Neutrophil (primary cell): ENCODE results near the gene USP27X.
A peak's percentile ranks its signal among the peaks of the same experiment; 100 is the strongest.

Experiments used
- H3K27ac ChIP-seq: fragments of 200-600 bp; sonication (generic); 2 replicates; pipeline ENCODE4 v1.5.1; 2016; ENCODE audit warnings: mild to moderate bottlenecking, moderate library complexity
- H3K27me3 ChIP-seq: fragments of 200-600 bp; sonication (generic); 2 replicates; pipeline ENCODE4 v1.6.0; 2016; ENCODE audit warnings: mild to moderate bottlenecking
- H3K36me3 ChIP-seq: fragments of 200-600 bp; sonication (generic); 2 replicates; pipeline ENCODE4 v1.5.1; 2017
- H3K4me1 ChIP-seq, 2 experiments: fragments of 200-600 bp in 1 of 2; sonication (generic) in 1 of 2; 1 replicate in 1 of 2; 2 replicates in 1 of 2; pipeline versions ENCODE4 v1.5.1 to v1.6.1; 2013 to 2016; ENCODE audit warnings: low read depth in 1 of 2, low read length in 1 of 2, mild to moderate bottlenecking in 1 of 2, moderate library complexity in 1 of 2; ENCODE audit not compliant: control insufficient read depth in 1 of 2, insufficient read depth in 1 of 2
- H3K4me3 ChIP-seq, 2 experiments: fragments of 200-600 bp in 1 of 2; sonication (generic) in 1 of 2; 1 replicate in 1 of 2; 2 replicates in 1 of 2; pipeline ENCODE4 v1.5.1; 2013 to 2016; ENCODE audit warnings: low read depth in 1 of 2, low read length in 1 of 2, mild to moderate bottlenecking in 1 of 2, moderate library complexity in 1 of 2
- H3K9me3 ChIP-seq: fragments of 200-600 bp; sonication (generic); 2 replicates; pipeline ENCODE4 v1.5.1; 2016
- TF ChIP-seq, protein P1 (sequence below): fragments of 200-600 bp; sonication (generic); IDR thresholded peaks from 2 replicates; pipeline ENCODE4 v1.5.1; 2016; ENCODE audit warnings: antibody characterized with exemption

Gene USP27X

DNA sequence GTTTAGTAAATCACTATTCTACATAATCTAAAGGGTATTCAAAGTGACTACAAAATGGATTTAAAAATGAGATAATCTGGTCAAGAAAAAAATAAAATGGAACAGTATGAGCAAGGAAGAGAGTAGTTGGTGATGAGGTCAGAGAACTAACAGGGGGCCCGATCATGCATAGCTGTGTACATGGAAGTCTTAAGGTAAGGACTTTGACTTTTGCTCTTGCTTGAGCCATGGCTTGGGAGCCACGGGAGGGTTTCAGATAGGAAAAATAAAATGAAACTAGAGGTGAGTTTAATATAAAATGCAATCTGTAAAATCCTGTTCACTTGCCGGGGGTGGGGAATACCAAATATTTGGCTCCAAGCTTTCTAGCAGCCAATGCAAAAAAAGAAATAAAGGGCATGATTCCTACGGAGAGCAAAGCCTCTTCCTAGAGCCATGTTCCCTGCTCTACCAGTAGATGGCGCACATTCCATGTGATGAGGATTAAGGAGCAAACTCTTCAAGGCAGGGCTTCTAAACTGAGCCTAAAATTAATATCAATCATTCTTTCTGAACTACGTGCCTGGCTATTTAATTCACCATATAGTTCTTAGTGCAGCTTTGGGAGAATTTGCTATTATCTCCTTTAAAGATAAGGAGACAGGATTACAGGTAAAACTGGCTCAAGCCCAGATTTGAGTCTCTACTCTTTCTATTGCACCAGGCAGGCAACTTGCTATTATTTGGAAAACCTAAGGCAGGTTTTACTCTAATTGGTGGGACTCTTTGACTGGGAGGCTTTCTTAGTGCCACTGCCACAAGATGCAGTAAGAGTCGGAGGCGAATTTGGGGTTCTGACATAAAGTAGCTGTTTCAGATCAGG, 36.3 kb downstream of the USP27X start:
- Histone ChIP-seq H3K27ac (no peak overlapping the region), H3K9me3 (no peaks in the 10 kb centered on the region), H3K36me3 (no peaks in the 10 kb centered on the region), H3K4me1 (no peaks in the 10 kb centered on the region), H3K4me3 (no peak overlapping the region), H3K27me3 (no peaks in the 10 kb centered on the region)
- TF ChIP-seq, protein P1, sequence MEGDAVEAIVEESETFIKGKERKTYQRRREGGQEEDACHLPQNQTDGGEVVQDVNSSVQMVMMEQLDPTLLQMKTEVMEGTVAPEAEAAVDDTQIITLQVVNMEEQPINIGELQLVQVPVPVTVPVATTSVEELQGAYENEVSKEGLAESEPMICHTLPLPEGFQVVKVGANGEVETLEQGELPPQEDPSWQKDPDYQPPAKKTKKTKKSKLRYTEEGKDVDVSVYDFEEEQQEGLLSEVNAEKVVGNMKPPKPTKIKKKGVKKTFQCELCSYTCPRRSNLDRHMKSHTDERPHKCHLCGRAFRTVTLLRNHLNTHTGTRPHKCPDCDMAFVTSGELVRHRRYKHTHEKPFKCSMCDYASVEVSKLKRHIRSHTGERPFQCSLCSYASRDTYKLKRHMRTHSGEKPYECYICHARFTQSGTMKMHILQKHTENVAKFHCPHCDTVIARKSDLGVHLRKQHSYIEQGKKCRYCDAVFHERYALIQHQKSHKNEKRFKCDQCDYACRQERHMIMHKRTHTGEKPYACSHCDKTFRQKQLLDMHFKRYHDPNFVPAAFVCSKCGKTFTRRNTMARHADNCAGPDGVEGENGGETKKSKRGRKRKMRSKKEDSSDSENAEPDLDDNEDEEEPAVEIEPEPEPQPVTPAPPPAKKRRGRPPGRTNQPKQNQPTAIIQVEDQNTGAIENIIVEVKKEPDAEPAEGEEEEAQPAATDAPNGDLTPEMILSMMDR: peak; percentile 61

DNA sequence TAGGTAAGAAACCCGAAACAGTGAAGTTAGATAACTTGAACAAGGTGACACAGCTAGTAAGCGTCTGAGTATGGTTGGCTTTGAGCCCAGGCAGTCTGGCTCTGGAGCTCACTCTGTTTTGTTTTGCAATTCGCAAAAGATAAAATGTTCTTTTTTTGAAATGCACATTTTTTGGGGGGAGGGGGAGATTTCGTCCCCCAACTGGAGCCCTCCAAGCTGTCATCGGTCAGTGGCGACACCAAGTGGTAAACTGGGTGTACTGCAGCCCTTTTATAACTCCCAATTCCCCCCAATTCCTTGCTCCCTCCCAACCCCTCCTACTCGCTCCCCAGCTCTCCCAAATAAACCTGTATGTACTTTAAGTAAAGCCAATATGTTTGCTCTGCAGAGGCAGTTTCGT, 40.3 kb downstream of the USP27X start:
- Histone ChIP-seq H3K27me3 (peaks cover 13% of the 10 kb centered on the region), H3K27ac (no peak overlapping the region), H3K4me3 (no peak overlapping the region), H3K9me3 (no peaks in the 10 kb centered on the region), H3K4me1 (peaks cover 5 to 11% of the 10 kb centered on the region in 2 experiments), H3K36me3 (no peaks in the 10 kb centered on the region)
- TF ChIP-seq, protein P1: peak; percentile 73

DNA sequence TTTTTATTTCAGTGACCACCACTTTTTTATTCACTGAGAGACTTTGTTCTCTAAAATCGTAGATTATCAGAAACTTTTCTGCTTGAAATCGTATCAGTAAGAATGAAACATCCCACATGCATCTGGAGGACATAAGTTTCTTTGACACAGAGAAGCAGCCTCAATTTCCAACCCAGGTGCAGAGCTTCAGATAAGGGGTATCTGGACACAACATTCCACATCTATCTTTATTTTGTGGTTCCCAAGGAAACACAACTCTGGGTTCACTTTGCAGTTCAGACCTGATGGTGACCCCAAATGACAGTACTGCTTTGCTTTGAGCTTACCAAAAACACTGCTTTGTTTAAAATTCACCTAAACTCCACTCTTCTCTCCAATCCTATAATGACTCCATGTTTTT, 41.8 kb downstream of the USP27X start:
- peaks cover 13% of the 10 kb centered on the region for H3K27me3 ChIP-seq
- H3K27ac ChIP-seq: no peak overlapping the region
- H3K4me1 ChIP-seq: peaks cover 5 to 11% of the 10 kb centered on the region in 2 experiments
- H3K4me3 ChIP-seq: no peak overlapping the region
- H3K9me3 ChIP-seq: no peaks in the 10 kb centered on the region
- TF ChIP-seq, protein P1: no peak
- no peaks in the 10 kb centered on the region for H3K36me3 ChIP-seq

DNA sequence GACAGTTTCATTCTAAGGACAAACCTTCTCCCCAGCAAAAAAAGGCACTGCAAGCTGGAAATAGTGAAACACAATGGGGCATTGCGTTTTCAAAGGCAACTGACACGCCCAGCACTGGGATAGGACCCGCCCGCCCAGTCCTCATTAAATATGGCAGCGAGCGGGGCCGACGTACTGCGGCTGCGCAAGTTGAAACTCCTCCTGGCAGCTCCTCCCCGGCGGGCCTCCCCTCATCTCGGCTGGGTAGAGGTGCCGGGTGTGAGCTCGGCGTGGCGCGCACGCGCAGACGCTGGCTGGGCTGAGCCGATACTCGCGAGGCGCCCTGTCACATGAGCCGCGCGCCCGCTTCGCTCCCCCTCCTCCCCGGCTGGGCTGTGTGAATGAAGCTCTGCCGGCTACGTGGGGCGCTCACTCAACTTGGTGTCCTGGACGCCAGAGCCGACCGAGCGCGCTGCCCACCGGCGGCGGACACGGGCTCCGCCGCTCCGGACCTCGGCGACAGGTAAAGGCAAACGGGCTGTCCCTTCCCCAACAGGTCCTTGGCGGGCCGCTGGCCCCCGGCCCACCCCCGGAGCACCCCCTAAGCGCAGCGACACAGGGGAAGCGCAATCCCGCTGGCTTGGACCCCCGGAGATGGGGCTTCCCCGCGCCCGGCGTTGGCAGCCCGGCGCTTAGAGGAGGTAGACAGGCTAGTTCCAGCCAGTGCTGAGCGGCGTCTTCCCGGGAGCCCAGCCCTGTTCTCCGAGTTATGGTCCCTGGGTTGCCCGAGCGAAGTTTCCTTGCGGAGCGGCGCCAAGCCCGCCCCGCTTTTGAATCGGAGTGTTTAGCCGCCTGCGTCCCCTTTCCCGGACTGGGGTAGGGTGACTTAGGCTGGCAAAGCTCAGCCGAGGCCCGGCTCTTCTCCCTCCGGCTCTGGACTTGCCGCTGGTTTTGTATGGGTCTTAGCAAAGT, 43.3 kb downstream of the USP27X start, which contains the start of gene CLCN5:
CLCN5 (plus strand) TSS at position 306 of the 951 bp plus-strand sequence. CDS start 2,703 bp downstream, outside the sequence.
- H3K4me1 ChIP-seq: peaks cover 5 to 11% of the 10 kb centered on the region in 2 experiments
- TF ChIP-seq, protein P1: no peak
- peak within 1 kb of the TSS; percentile 10 for H3K27ac ChIP-seq
- peak within 1 kb of the TSS; percentile 61 to 70 for H3K4me3 ChIP-seq
- H3K27me3 ChIP-seq: peaks cover 13% of the 10 kb centered on the region
- H3K9me3 ChIP-seq: no peaks in the 10 kb centered on the region
- no peaks in the 10 kb centered on the region for H3K36me3 ChIP-seq

DNA sequence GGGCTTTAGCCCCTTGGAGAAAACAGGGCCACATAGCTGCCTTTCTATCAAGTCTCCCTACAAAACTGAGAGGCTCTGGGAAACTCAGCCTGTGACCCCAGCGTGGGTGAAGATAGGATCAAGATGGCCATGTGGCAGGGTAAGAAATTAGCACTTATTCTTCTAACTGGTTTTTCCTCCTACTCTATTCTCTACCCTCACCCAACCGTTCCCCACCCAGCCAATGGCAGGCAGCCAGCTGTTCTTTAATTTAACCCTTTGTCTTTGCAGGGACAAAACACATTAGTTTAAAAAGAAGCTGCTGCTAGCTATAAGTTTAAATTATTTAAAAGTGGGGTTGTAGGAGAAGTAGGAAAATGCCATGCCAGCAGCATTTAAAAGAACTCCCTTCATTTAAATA, 45.9 kb downstream of the USP27X start:
- TF ChIP-seq, protein P1: no peak
- no peak overlapping the region for H3K4me3 ChIP-seq
- H3K9me3 ChIP-seq: no peaks in the 10 kb centered on the region
- H3K27me3 ChIP-seq: peaks cover 13% of the 10 kb centered on the region
- no peaks in the 10 kb centered on the region for H3K36me3 ChIP-seq
- H3K27ac ChIP-seq: no peak overlapping the region
- H3K4me1 ChIP-seq: peaks cover 5 to 11% of the 10 kb centered on the region in 2 experiments
